Endothelial cell of umbilical vein (primary cell): ENCODE data around the gene MACF1. TPM values are rescaled to one million over a fixed set of nuclear protein-coding genes. Genes with fewer than 3 reads are reported as not detected.

Source experiments
- BruUV-seq: library from RNA; stranded (reverse); fragments of 400-500 nt; replicated peaks from 2 replicates; lab custom pipeline; 2021; lab: Mats Ljungman, UMichigan
- CTCF ChIA-PET: fragments of 300-600, 350-600 bp; sonication (Branson Sonifier 250); formaldehyde crosslinking; loops from one replicate; lab custom pipeline; 2021; ENCODE audit warnings: antibody characterized with exemption, inconsistent platforms; lab: Charles Lee
- POLR2A ChIA-PET: fragments of 300-600, 350-600 bp; sonication (Branson Sonifier 250); formaldehyde crosslinking; loops from one replicate; lab custom pipeline; 2021; ENCODE audit warnings: antibody characterized with exemption, inconsistent platforms; lab: Charles Lee
- DNase-seq: peaks from one replicate; pipeline ENCODE4 v3.0.0-alpha.2; 2011; ENCODE audit warnings: low read depth, low spot score
- FAIRE-seq: peaks from 2 replicates; lab custom pipeline; 2011; peaks lifted over from hg19 to GRCh38; lab: Jason Lieb, UNC
- H2AFZ ChIP-seq: 2 replicates; pipeline ENCODE4 v1.6.0; 2012; ENCODE audit warnings: low read depth, low read length, control low read depth, inconsistent platforms
- H3K27ac ChIP-seq: 2 replicates; pipeline ENCODE4 v1.5.1; 2011; ENCODE audit warnings: low read depth, mild to moderate bottlenecking, control low read depth, low read length, moderate library complexity; ENCODE audit not compliant: insufficient read depth
- H3K27me3 ChIP-seq, 2 experiments: 2 replicates each; pipeline versions ENCODE4 v1.6.0 to v1.6.1; 2011; ENCODE audit warnings: low read length in 2 of 2, mixed read lengths in 1 of 2; ENCODE audit not compliant: control insufficient read depth in 2 of 2, insufficient read depth in 2 of 2
- H3K36me3 ChIP-seq, 2 experiments: 2 replicates in 1 of 2; 3 replicates in 1 of 2; pipeline ENCODE4 v1.5.1; 2011; ENCODE audit warnings: low read length in 2 of 2, mild to moderate bottlenecking in 1 of 2, moderate library complexity in 1 of 2; ENCODE audit not compliant: control insufficient read depth in 2 of 2, insufficient read depth in 2 of 2; ENCODE audit errors: extremely low read depth in 1 of 2
- H3K4me1 ChIP-seq: 3 replicates; pipeline ENCODE4 v1.5.1; 2011; ENCODE audit warnings: mild to moderate bottlenecking, low read length; ENCODE audit not compliant: control insufficient read depth, insufficient read depth; ENCODE audit errors: extremely low read depth
- H3K4me2 ChIP-seq: 2 replicates; pipeline ENCODE4 v1.6.1; 2011; ENCODE audit warnings: low read length, control low read depth, mixed read lengths; ENCODE audit not compliant: insufficient read depth
- H3K4me3 ChIP-seq, 3 experiments: fragments of 200-600 bp in 1 of 3; sonication (generic), shearing (Covaris generic) in 1 of 3; replicated peaks in 1 of 3; 2 replicates each; pipeline ENCODE4 v1.5.1; 2011 to 2016; ENCODE audit warnings: control low read depth in 3 of 3, low read length in 3 of 3, mild to moderate bottlenecking in 2 of 3, inconsistent platforms in 1 of 3, low read depth in 1 of 3, moderate library complexity in 1 of 3; ENCODE audit not compliant: insufficient read depth in 1 of 3
- H3K79me2 ChIP-seq: 2 replicates; pipeline ENCODE4 v1.6.0; 2012; ENCODE audit warnings: low read length, inconsistent platforms; ENCODE audit not compliant: control insufficient read depth, insufficient read depth
- H3K9ac ChIP-seq: replicated peaks from 2 replicates; pipeline ENCODE3; 2011; ENCODE audit warnings: low read length, control low read depth; ENCODE audit not compliant: insufficient read depth; ENCODE audit errors: extremely low read depth
- H3K9me1 ChIP-seq: replicated peaks from 3 replicates; pipeline ENCODE4 v1.6.0; 2011; ENCODE audit warnings: mild to moderate bottlenecking, low read length; ENCODE audit not compliant: control insufficient read depth, insufficient read depth; ENCODE audit errors: extremely low read depth
- H3K9me3 ChIP-seq: replicated peaks from 2 replicates; pipeline ENCODE4 v1.5.1; 2012; ENCODE audit warnings: low read length, inconsistent platforms; ENCODE audit not compliant: control insufficient read depth, insufficient read depth
- H4K20me1 ChIP-seq: replicated peaks from 2 replicates; pipeline ENCODE3; 2011; ENCODE audit warnings: mild to moderate bottlenecking, low read length; ENCODE audit not compliant: control insufficient read depth, insufficient read depth; ENCODE audit errors: extremely low read depth
- CTCF ChIP-seq, 2 donors: IDR thresholded peaks; 1 replicate in 1 of 2; 2 replicates in 1 of 2; pipeline ENCODE4 v1.5.1; 2011; ENCODE audit warnings: low read length in 2 of 2, mild to moderate bottlenecking in 2 of 2, moderate library complexity in 2 of 2, control low read depth in 1 of 2, inconsistent platforms in 1 of 2, low read depth in 1 of 2; ENCODE audit not compliant: insufficient read depth in 1 of 2; ENCODE audit errors: extremely low read depth in 1 of 2
- EZH2 ChIP-seq: IDR thresholded peaks from 2 replicates; pipeline ENCODE4 v1.6.1; 2012; ENCODE audit warnings: borderline replicate concordance, low read depth, mild to moderate bottlenecking, moderate library complexity, low read length, inconsistent platforms; ENCODE audit not compliant: severe bottlenecking
- GATA2 ChIP-seq: IDR thresholded peaks from 2 replicates; pipeline ENCODE4 v1.7.0; 2011; ENCODE audit warnings: low read depth, mild to moderate bottlenecking, moderate library complexity, mixed read lengths, low read length; ENCODE audit not compliant: insufficient read length, insufficient read depth
- JUN ChIP-seq: IDR thresholded peaks from 2 replicates; pipeline ENCODE4 v1.6.1; 2011; ENCODE audit warnings: borderline replicate concordance, low read depth; ENCODE audit not compliant: insufficient read length, insufficient read depth
- MYC ChIP-seq: IDR thresholded peaks from one replicate; pipeline ENCODE4 v1.6.1; 2011; ENCODE audit warnings: mild to moderate bottlenecking, low read depth, low read length
- POLR2A ChIP-seq: IDR thresholded peaks from 2 replicates; pipeline ENCODE4 v1.6.1; 2012; ENCODE audit warnings: low read depth, mild to moderate bottlenecking, control low read depth, low read length
- POLR2AphosphoS5 ChIP-seq: IDR thresholded peaks from 2 replicates; pipeline ENCODE4 v1.6.1; 2012; ENCODE audit warnings: low read depth, mild to moderate bottlenecking, control low read depth, low read length, moderate library complexity; ENCODE audit not compliant: insufficient read depth
- dilution Hi-C: fragments of 300-500 bp; cut with MboI; formaldehyde crosslinking; loops from one replicate; pipeline ENCODE4 v1.15.0; 2019; ENCODE audit warnings: low sequenced_read_pairs; ENCODE audit not compliant: extremely low pct_ligation_motif_present
- intact Hi-C: fragments of 100-400 bp; cut with micrococcal nuclease; formaldehyde crosslinking; loops from one replicate; pipeline ENCODE4 v1.10.0; 2022
- polyA plus RNA-seq, 4 experiments: library from polyadenylated mRNA; depleted of rRNA in 3 of 4; stranded (reverse) in 3 of 4; unstranded in 1 of 4; fragments of >200 nt; gene quantifications; 2 replicates each; pipeline versions ENCODE4 v1.2.1 to v1.2.3, GENCODE V29; 2011 to 2012; ENCODE audit warnings: missing spikeins in 1 of 4
- total RNA-seq: library from RNA; stranded (reverse); gene quantifications from 2 replicates; pipeline ENCODE4 v1.2.3, GENCODE V29; 2021
- TF ChIP-seq, protein P1 (sequence below): IDR thresholded peaks from 2 replicates; pipeline ENCODE4 v1.6.1; 2011; ENCODE audit not compliant: insufficient read depth, insufficient read length

Gene MACF1
- total and polyA plus RNA-seq, 2 donors (not counting 3 experiments of a cell fraction or from before 2014, with no cell fraction given): 122 to 587 TPM

DNA sequence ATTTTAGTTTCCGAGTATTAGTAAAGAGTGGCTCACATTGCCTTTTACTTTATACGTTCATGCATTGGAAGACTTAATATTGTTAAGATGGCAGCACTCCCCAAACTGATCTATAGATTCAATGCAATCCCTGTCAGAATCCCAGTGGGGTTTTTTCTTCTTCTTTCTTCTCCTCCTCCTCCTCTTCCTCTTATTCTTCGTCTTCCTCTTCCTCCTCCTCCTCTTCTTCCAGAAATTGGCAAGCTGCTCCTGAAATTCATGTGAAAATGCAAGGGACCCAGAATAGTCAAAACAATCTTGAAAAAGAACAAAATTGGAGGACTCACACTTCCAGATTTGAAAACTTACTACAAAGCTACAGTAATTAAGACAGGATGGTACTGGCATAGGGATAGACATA, 23.2 kb upstream of the MACF1 start:
- BruUV-seq: no TSS peak
- POLR2A ChIA-PET: no interaction called here
- CTCF ChIA-PET: interaction anchor here (7.1 kb wide), 1 partner anchor 10 kb away, joined by 51 read pairs; no protein-coding TSS in a partner anchor
- Histone ChIP-seq H3K9me3 (no peaks in the 10 kb centered on the region), H3K4me2 (no peak overlapping the region), H2AFZ (no peak overlapping the region), H3K4me3 (no peak overlapping the region), H4K20me1 (no peaks in the 10 kb centered on the region), H3K36me3 (no peaks in the 10 kb centered on the region), H3K9me1 (no peaks in the 10 kb centered on the region), H3K9ac (no peak overlapping the region), H3K79me2 (peaks cover 87% of the 10 kb centered on the region), H3K27me3 (no peaks in the 10 kb centered on the region), H3K4me1 (peaks cover 72% of the 10 kb centered on the region), H3K27ac (no peak overlapping the region)
- FAIRE-seq: no peak
- intact Hi-C loops: no loop called here
- dilution Hi-C loops: no loop called here
- DNase-seq: no peak
- TF ChIP-seq POLR2A (no peak), EZH2 (no peak), JUN (no peak), MYC (no peak), CTCF (IDR thresholded peaks at IDR 0.05; ENCODE audit: extremely low read depth in 1 of 2, insufficient read depth in 1 of 2, low read depth in 1 of 2, low read length in 2 of 2) (no peak), GATA2 (no peak), POLR2AphosphoS5 (no peak)
- TF ChIP-seq, protein P1, sequence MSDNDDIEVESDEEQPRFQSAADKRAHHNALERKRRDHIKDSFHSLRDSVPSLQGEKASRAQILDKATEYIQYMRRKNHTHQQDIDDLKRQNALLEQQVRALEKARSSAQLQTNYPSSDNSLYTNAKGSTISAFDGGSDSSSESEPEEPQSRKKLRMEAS: no peak
